ENCODE results near the gene NHLRC2.

DNA sequence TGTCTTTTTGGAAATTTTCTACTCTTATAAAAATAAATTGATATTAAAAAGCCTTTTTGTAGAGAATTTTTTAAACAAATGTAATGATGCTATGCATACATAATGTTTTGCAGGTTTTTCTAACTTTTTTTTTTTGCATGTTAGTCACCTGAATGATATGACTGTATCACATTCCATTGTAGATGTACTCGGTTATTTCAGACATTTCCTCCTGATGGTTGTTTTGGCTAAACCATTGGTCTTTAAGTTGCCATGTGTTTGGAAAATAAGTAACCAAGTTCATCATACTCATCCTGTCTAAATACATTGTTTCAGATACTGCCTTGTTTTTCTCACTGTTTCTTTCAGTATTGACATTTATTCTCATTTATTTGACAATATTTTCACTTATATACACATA is 25.8 kb downstream of the NHLRC2 start:
- no peak for TF ChIP-seq EZH2phosphoT487 (IDR thresholded peaks at IDR 0.05; ENCODE audit: unreplicated experiment)
- TF ChIP-seq, protein P1, sequence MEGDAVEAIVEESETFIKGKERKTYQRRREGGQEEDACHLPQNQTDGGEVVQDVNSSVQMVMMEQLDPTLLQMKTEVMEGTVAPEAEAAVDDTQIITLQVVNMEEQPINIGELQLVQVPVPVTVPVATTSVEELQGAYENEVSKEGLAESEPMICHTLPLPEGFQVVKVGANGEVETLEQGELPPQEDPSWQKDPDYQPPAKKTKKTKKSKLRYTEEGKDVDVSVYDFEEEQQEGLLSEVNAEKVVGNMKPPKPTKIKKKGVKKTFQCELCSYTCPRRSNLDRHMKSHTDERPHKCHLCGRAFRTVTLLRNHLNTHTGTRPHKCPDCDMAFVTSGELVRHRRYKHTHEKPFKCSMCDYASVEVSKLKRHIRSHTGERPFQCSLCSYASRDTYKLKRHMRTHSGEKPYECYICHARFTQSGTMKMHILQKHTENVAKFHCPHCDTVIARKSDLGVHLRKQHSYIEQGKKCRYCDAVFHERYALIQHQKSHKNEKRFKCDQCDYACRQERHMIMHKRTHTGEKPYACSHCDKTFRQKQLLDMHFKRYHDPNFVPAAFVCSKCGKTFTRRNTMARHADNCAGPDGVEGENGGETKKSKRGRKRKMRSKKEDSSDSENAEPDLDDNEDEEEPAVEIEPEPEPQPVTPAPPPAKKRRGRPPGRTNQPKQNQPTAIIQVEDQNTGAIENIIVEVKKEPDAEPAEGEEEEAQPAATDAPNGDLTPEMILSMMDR (conservative IDR thresholded peaks at IDR 0.05; ENCODE audit: low read depth in 2 of 2): no peak

Measured in GM23338 (cell line).